MM.1S (cell line): ENCODE results near the gene NTM.

Experiments
- DNase-seq: peaks from one replicate; pipeline ENCODE4 v3.0.0-alpha.2; 2015
- H2AFZ ChIP-seq: fragments of 300-600 bp; sonication (generic); 2 replicates; pipeline ENCODE4 v1.6.0; 2016; ENCODE audit warnings: antibody characterized with exemption, low read length
- H3F3A ChIP-seq: fragments of 300-600 bp; sonication (generic); 2 replicates; pipeline ENCODE4 v1.6.1; 2016; ENCODE audit warnings: mild to moderate bottlenecking, antibody characterized with exemption, low read length, moderate library complexity, mixed read lengths; ENCODE audit not compliant: insufficient read depth
- H3K27ac ChIP-seq: fragments of 300-600 bp; sonication (generic); 2 replicates; pipeline ENCODE4 v1.5.1; 2016; ENCODE audit warnings: mild to moderate bottlenecking, low read length
- H3K27me3 ChIP-seq: fragments of 300-600 bp; sonication (generic); replicated peaks from 2 replicates; pipeline ENCODE4 v1.6.0; 2016; ENCODE audit warnings: low read length; ENCODE audit not compliant: insufficient read depth
- H3K36me3 ChIP-seq: fragments of 300-600 bp; sonication (generic); replicated peaks from 2 replicates; pipeline ENCODE4 v1.6.1; 2016; ENCODE audit warnings: mild to moderate bottlenecking, low read length, mixed read lengths; ENCODE audit not compliant: insufficient read depth
- H3K4me1 ChIP-seq: fragments of 300-600 bp; sonication (generic); 2 replicates; pipeline ENCODE4 v1.6.1; 2016; ENCODE audit warnings: low read length, mixed read lengths
- H3K4me2 ChIP-seq: fragments of 300-600 bp; sonication (generic); 2 replicates; pipeline ENCODE4 v1.6.0; 2016; ENCODE audit warnings: low read depth, low read length
- H3K4me3 ChIP-seq: fragments of 300-600 bp; sonication (generic); 2 replicates; pipeline ENCODE4 v1.5.1; 2016; ENCODE audit warnings: low read length, mixed read lengths
- H3K79me2 ChIP-seq: fragments of 300-600 bp; sonication (generic); 2 replicates; pipeline ENCODE4 v1.6.1; 2016; ENCODE audit warnings: mixed run types, low read length, mixed read lengths
- H3K9ac ChIP-seq: fragments of 300-600 bp; sonication (generic); 2 replicates; pipeline ENCODE4 v1.6.1; 2016; ENCODE audit warnings: low read length, mixed read lengths
- H3K9me2 ChIP-seq: fragments of 300-600 bp; sonication (generic); replicated peaks from 2 replicates; pipeline ENCODE4 v1.6.1; 2016; ENCODE audit warnings: mild to moderate bottlenecking, low read length, mixed read lengths; ENCODE audit not compliant: insufficient read depth
- H3K9me3 ChIP-seq: fragments of 300-600 bp; sonication (generic); replicated peaks from 2 replicates; pipeline ENCODE4 v1.6.1; 2016; ENCODE audit warnings: mild to moderate bottlenecking, low read length, mixed read lengths; ENCODE audit not compliant: insufficient read depth
- H4K20me1 ChIP-seq: fragments of 300-600 bp; sonication (generic); 2 replicates; pipeline ENCODE4 v1.6.1; 2016; ENCODE audit warnings: mild to moderate bottlenecking, low read length, moderate library complexity, mixed read lengths; ENCODE audit not compliant: insufficient read depth
- EZH2 ChIP-seq: fragments of 300-600 bp; sonication (generic); optimal IDR thresholded peaks from 2 replicates; pipeline ENCODE3; 2017; ENCODE audit warnings: low read depth, mild to moderate bottlenecking, antibody characterized with exemption, low read length, mixed read lengths
- EZH2phosphoT487 ChIP-seq: fragments of 300-600 bp; sonication (generic); IDR thresholded peaks from 2 replicates; pipeline ENCODE4 v1.6.1; 2018; ENCODE audit warnings: antibody characterized with exemption, low read length
- TF ChIP-seq, protein P1 (sequence below): fragments of 300-600 bp; sonication (generic); IDR thresholded peaks from 2 replicates; pipeline ENCODE4 v1.5.1; 2016; ENCODE audit warnings: antibody characterized with exemption, low read length, mixed read lengths

Gene NTM

DNA sequence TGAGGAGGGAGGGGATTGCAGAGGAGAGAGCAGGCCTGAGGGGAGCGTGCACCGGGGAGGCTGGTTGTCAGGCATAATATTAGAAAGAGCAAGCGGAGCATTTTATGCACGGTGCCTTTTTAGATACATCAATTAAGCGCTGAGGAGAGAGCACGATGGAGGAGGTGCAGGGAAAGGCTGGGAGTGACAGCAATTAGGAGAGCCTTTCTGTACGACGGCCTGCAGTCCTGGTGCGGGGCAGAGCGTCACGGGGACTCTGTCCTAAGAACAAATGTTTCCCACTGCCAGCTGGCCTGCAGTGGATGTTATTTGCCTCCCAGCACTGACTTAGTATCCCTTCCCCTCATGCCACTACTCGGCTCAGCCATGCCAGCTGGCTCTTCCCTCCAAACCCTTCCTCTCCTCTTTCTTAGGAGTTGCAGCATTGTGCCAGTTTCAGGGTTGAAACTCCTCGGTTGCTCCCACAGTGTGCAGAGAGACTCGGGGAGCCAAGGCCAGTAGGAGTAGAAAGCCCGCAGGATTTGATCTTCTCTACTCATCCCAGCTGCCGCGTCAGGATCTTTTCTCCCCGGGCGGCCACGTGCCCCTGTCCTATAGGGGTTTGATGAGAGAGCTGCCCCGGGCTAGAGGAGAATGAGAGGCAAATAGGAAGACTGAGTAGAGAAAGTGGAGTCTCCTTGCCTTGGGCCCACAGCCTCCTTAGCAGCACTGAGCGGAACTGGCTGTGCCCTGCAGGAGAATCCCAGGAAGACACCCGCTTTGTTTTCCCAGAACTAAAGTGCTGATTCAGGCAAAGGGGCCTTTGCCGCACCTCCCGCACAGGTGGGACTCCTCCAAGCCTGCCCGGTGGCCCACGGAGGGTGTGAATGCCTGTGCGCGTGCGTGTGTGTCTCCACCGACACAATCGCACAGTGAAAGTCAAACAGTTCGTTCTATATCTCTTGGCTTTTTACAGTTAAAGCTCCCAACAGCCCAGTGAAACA lies 875.3 kb downstream of the NTM start:
- Histone ChIP-seq H3K27ac (no peak overlapping the region), H3K27me3 (no peaks in the 10 kb centered on the region), H3K9ac (no peak overlapping the region), H3K36me3 (no peaks in the 10 kb centered on the region), H3K9me3 (no peaks in the 10 kb centered on the region), H3F3A (no peaks in the 10 kb centered on the region), H3K4me3 (no peak overlapping the region), H4K20me1 (no peaks in the 10 kb centered on the region), H3K9me2 (no peaks in the 10 kb centered on the region), H3K4me2 (no peak overlapping the region), H2AFZ (no peak overlapping the region), H3K79me2 (no peaks in the 10 kb centered on the region), H3K4me1 (no peaks in the 10 kb centered on the region)
- no peak for TF ChIP-seq EZH2
- TF ChIP-seq EZH2phosphoT487: no peak
- TF ChIP-seq, protein P1, sequence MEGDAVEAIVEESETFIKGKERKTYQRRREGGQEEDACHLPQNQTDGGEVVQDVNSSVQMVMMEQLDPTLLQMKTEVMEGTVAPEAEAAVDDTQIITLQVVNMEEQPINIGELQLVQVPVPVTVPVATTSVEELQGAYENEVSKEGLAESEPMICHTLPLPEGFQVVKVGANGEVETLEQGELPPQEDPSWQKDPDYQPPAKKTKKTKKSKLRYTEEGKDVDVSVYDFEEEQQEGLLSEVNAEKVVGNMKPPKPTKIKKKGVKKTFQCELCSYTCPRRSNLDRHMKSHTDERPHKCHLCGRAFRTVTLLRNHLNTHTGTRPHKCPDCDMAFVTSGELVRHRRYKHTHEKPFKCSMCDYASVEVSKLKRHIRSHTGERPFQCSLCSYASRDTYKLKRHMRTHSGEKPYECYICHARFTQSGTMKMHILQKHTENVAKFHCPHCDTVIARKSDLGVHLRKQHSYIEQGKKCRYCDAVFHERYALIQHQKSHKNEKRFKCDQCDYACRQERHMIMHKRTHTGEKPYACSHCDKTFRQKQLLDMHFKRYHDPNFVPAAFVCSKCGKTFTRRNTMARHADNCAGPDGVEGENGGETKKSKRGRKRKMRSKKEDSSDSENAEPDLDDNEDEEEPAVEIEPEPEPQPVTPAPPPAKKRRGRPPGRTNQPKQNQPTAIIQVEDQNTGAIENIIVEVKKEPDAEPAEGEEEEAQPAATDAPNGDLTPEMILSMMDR: no peak
- DNase-seq: no peak

DNA sequence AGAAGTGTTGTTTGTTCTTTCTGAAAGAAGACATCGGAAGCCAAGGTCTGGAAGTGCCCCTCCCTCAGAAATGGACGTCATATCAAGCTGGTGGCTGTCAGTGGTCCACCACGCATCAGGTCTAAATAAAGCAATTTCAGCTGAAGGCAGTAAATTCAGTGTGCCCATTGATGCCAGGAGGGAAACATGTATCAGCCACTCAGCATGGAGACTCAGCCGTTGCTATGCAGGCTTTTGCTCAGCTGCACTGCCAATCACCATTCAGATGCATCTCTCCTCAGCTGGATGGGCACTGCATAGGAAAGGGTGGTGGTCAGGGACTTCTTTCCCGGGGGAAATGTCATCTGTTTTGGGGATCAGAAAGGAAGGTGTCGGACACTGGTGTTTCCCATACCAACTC lies 878.2 kb downstream of the NTM start:
- Histone ChIP-seq H3K4me2 (no peak overlapping the region), H3K27me3 (no peaks in the 10 kb centered on the region), H3K9ac (no peak overlapping the region), H3K9me2 (no peaks in the 10 kb centered on the region), H2AFZ (no peak overlapping the region), H3K36me3 (no peaks in the 10 kb centered on the region), H3K4me3 (no peak overlapping the region), H3K4me1 (no peaks in the 10 kb centered on the region), H3K79me2 (no peaks in the 10 kb centered on the region), H3F3A (no peaks in the 10 kb centered on the region), H3K27ac (no peak overlapping the region), H4K20me1 (no peaks in the 10 kb centered on the region), H3K9me3 (no peaks in the 10 kb centered on the region)
- no peak for DNase-seq
- TF ChIP-seq, protein P1: no peak
- TF ChIP-seq EZH2phosphoT487: no peak
- TF ChIP-seq EZH2: no peak

DNA sequence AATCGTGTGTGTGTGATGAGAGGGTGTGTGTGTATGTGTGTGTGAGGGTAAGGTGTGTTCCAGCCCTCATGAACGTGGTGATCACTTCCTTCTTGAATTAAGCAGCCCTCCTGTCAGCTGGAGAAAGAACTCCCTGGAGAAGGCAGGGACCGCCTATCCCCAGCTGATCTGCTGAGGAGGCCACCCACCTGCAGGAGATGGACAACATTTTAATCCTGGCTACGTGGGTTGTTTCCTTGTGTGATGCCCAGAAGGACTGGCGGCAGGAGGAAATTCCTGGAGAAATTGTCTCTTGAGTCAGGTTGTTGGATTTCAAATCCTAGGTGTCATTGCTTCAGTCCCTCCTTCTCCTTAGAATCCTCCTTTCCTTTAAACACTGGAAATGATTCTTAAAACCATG lies 878.8 kb downstream of the NTM start:
- no peak overlapping the region for H3K27ac ChIP-seq
- DNase-seq: no peak
- no peaks in the 10 kb centered on the region for H3K9me3 ChIP-seq
- no peak overlapping the region for H2AFZ ChIP-seq
- no peaks in the 10 kb centered on the region for H4K20me1 ChIP-seq
- H3K36me3 ChIP-seq: no peaks in the 10 kb centered on the region
- no peaks in the 10 kb centered on the region for H3K27me3 ChIP-seq
- no peak overlapping the region for H3K9ac ChIP-seq
- H3K4me3 ChIP-seq: no peak overlapping the region
- no peaks in the 10 kb centered on the region for H3F3A ChIP-seq
- no peaks in the 10 kb centered on the region for H3K4me1 ChIP-seq
- no peaks in the 10 kb centered on the region for H3K79me2 ChIP-seq
- no peaks in the 10 kb centered on the region for H3K9me2 ChIP-seq
- H3K4me2 ChIP-seq: no peak overlapping the region
- no peak for TF ChIP-seq EZH2
- TF ChIP-seq, protein P1: no peak
